ENCODE measurements around the gene BID. TPM values are rescaled to one million over a fixed set of nuclear protein-coding genes. Genes with fewer than 3 reads are reported as not detected.

The BID gene
- 10 to 100 TPM in 3 of 4 donors, 1 to 10 TPM in 1; 4.6 to 18.3 (median 14.9) TPM for total RNA-seq

DNA sequence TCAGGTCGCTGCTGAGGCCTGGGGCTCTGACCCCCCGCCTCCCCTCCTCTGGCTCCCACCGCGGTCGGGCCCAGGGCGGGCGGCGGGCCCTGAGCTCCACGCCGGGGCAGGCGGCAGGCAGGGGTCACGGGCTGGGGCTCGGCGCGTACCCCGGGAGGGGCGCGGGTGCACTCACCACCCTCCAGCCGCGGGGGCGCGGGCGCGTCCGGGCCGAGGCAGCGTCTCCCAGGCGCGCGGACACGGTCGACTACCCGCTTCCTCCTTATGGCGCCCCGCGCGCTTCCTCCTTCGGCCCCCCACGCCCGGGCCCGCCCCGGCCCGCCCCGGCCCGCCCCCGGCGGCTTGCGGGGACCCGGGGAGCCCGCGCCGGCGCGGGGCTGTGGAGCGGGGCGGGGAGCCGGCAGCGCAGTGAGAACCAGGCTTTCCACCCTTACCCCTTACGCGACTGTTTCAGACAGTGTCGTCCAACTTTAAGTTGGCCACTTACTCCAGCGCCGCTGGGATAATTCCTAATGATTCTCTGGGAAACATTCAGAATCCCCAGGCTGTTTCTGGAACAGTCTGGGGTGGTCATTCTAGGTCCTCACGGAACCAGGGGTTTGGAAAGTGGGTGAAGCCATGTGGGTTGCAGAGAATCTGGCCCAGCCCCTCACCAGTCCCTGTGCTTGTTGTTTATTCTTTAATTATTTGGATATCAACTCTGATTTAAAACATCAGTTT is at the start of gene BID:
Gene BID, minus strand, starts transcription at position 264 of the 720 bp plus-strand sequence. CDS start 24,353 bp downstream, outside the sequence.
- no peaks in the 10 kb centered on the region for H3K27me3 ChIP-seq
- no peaks in the 10 kb centered on the region for H3K9me3 ChIP-seq
- H3K4me1 ChIP-seq, result peaks cover 8 to 14% of the 10 kb centered on the region in 2 donors
- H3K27ac ChIP-seq, result peak within 1 kb of the TSS in 1 of 3 donors; percentile 33
- DNase-seq, result peak; percentile 37 to 46
- H3K4me3 ChIP-seq (replicated peaks in 1 of 3), result peak within 1 kb of the TSS in 2 of 3 donors; percentile 73 to 84
- intact Hi-C loops (cut with DNase I), result no loop called here
- no peaks in the 10 kb centered on the region for H3K36me3 ChIP-seq
- TF ChIP-seq CTCF (IDR thresholded peaks at IDR 0.05) (no peak), POLR2A (IDR thresholded peaks at IDR 0.05) (no peak)
- WGBS, 2 donors, result 4 to 14% methylated on average over 3 to 4 of the region's 64 CpGs

DNA sequence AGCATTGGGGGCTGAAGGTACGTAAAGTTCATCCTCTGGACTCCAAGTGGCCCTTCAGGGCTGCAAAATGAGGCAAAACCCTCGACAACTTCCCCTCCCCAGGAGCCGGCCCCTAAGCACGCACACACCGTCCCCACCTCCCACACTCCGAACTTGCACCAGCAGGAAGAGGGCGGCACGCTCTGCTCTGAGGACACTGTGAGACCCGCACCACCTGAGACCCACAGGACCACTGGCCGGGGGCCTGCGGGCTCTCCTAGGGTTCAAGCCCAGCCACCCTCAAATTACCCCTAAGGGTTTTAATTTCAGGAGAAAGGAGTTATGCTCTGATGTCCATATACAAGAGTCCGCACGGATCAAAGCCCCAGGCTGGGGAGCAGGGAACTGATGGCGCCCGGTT is 49.7 kb upstream of the BID start:
- Histone ChIP-seq H3K4me1 (no peaks in the 10 kb centered on the region), H3K36me3 (peaks cover 4 to 9% of the 10 kb centered on the region in 2 donors), H3K27ac (no peak overlapping the region), H3K27me3 (no peaks in the 10 kb centered on the region), H3K4me3 (replicated peaks in 1 of 3) (no peak overlapping the region), H3K9me3 (no peaks in the 10 kb centered on the region)
- no peak for TF ChIP-seq POLR2A (IDR thresholded peaks at IDR 0.05)
- no peak for TF ChIP-seq CTCF (IDR thresholded peaks at IDR 0.05)
- no peak for DNase-seq
- 87 to 91% methylated on average over 10 to 15 of the region's 15 CpGs for WGBS, 2 donors
- intact Hi-C loops (cut with DNase I), result no loop called here

DNA sequence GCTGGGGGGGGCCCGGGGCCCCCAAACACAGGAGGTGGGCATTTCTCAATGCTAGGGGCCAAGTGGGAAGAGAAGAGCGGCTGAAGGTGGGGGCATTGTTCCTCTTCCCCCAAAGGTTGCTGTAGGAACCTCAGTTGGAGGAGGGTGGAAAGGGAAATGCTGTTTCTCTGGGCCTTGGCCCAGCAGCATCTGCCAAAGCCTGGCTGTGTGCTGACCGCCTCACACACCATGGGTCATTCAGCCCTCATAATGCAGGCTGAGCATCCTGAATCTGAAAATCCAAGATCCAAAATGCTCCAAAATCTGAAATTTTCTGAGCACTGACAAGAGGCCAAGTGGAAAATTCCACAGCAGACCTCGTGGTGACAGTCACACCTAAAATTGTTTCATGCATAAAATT is 49.0 kb upstream of the BID start:
- Histone ChIP-seq H3K36me3 (peaks cover 4 to 12% of the 10 kb centered on the region in 2 donors), H3K27me3 (no peaks in the 10 kb centered on the region), H3K9me3 (no peaks in the 10 kb centered on the region), H3K4me1 (no peaks in the 10 kb centered on the region), H3K27ac (no peak overlapping the region), H3K4me3 (replicated peaks in 1 of 3) (no peak overlapping the region)
- 92% methylated on average over 4 of the region's 4 CpGs for WGBS, 2 donors
- DNase-seq, result no peak
- intact Hi-C loops (cut with DNase I), result no loop called here
- no peak for TF ChIP-seq POLR2A (IDR thresholded peaks at IDR 0.05)
- no peak for TF ChIP-seq CTCF (IDR thresholded peaks at IDR 0.05)

GRCh38 chr22:17822087-17822486 is 47.8 kb upstream of the BID start:
- H3K27me3 ChIP-seq, result no peaks in the 10 kb centered on the region
- WGBS, 2 donors, result 91 to 92% methylated on average over 13 of the region's 13 CpGs
- H3K36me3 ChIP-seq, result peaks cover 8 to 12% of the 10 kb centered on the region in 2 donors
- no peaks in the 10 kb centered on the region for H3K4me1 ChIP-seq
- intact Hi-C loops (cut with DNase I), result no loop called here
- no peak for TF ChIP-seq POLR2A (IDR thresholded peaks at IDR 0.05)
- no peak for TF ChIP-seq CTCF (IDR thresholded peaks at IDR 0.05)
- no peak overlapping the region for H3K4me3 ChIP-seq (replicated peaks in 1 of 3)
- no peaks in the 10 kb centered on the region for H3K9me3 ChIP-seq
- no peak for DNase-seq
- no peak overlapping the region for H3K27ac ChIP-seq

- H3K4me1 ChIP-seq, result no peaks in the 10 kb centered on the region
- H3K27ac ChIP-seq, result no peak overlapping the region
- peaks cover 19 to 20% of the 10 kb centered on the region in 2 donors for H3K36me3 ChIP-seq
- H3K9me3 ChIP-seq, result no peaks in the 10 kb centered on the region
- TF ChIP-seq POLR2A (IDR thresholded peaks at IDR 0.05), result no peak
- DNase-seq, result no peak
- no peak overlapping the region for H3K4me3 ChIP-seq (replicated peaks in 1 of 3)
- WGBS, 2 donors, result 94 to 97% methylated on average over 3 of the region's 3 CpGs
- no peaks in the 10 kb centered on the region for H3K27me3 ChIP-seq
- intact Hi-C loops (cut with DNase I), result no loop called here
Observed at GRCh38 chr22:17820879-17821439, 46.7 kb upstream of the BID start.
